Lung microvascular endothelial cell (primary cell): ENCODE measurements around the gene UCHL1. TPM values are rescaled to one million over a fixed set of nuclear protein-coding genes. Genes with fewer than 3 reads are reported as not detected.
"Not testable (repeated sequence)": the region's sequence is repeated elsewhere in the genome, so short reads cannot be mapped to it uniquely, and the experiment has no call there.

Experiments
- DNase-seq, 2 donors: peaks; one replicate each; pipeline versions ENCODE4 v3.0.0 to v3.0.0-alpha.2; 2010; ENCODE audit warnings: low read depth in 2 of 2
- total RNA-seq: library from RNA; depleted of rRNA; stranded (reverse); fragments of >200 nt; gene quantifications from 2 replicates; pipeline ENCODE4 v1.2.1, GENCODE V29; 2014

UCHL1 gene
- total RNA-seq, 1 donor from 2014 or later = 11.7 TPM

- DNase-seq = no peak
These were observed 20.2 kb upstream of the UCHL1 start for GRCh38 chr4:41236508-41236907.

- DNase-seq = no peak
These were observed 14.8 kb upstream of the UCHL1 start for GRCh38 chr4:41241919-41242318.

- no peak for DNase-seq
These were observed 10.7 kb upstream of the UCHL1 start for GRCh38 chr4:41245983-41246382.

- DNase-seq = no peak
These were observed 493 bp upstream of the UCHL1 start for GRCh38 chr4:41256131-41256739.

GRCh38 chr4:41257257-41257901, 651 bp downstream of the UCHL1 start:
- peak; percentile 21 to 44 for DNase-seq

GRCh38 chr4:41257906-41258305, 1.2 kb downstream of the UCHL1 start:
- DNase-seq = no peak

GRCh38 chr4:41258783-41259182, 2.1 kb downstream of the UCHL1 start:
- peak; percentile 59 to 77 for DNase-seq

- no peak for DNase-seq
These were observed 3.5 kb downstream of the UCHL1 start for GRCh38 chr4:41260116-41260733.

GRCh38 chr4:41262198-41262597, 5.5 kb downstream of the UCHL1 start:
- DNase-seq = no peak

GRCh38 chr4:41264212-41264611, 7.5 kb downstream of the UCHL1 start:
- no peak for DNase-seq

- DNase-seq = no peak
These were observed 11.3 kb downstream of the UCHL1 start for GRCh38 chr4:41267997-41268396.

- no peak for DNase-seq
These were observed 12.2 kb downstream of the UCHL1 start for GRCh38 chr4:41268721-41269517.

GRCh38 chr4:41269682-41270081, 13.0 kb downstream of the UCHL1 start:
- DNase-seq = no peak

- not testable (repeated sequence) for DNase-seq
These were observed 19.2 kb downstream of the UCHL1 start for GRCh38 chr4:41275931-41276330.

- no peak for DNase-seq
These were observed 23.3 kb downstream of the UCHL1 start for GRCh38 chr4:41280010-41280409.

- DNase-seq = peak; percentile 82 to 86
These were observed 24.4 kb downstream of the UCHL1 start for GRCh38 chr4:41281038-41281634.

GRCh38 chr4:41282366-41282765, 25.6 kb downstream of the UCHL1 start:
- DNase-seq = no peak

- no peak for DNase-seq
These were observed 28.6 kb downstream of the UCHL1 start for GRCh38 chr4:41285202-41285863.

GRCh38 chr4:41285864-41286235, 29.1 kb downstream of the UCHL1 start:
- DNase-seq = no peak

GRCh38 chr4:41287005-41287404, 30.3 kb downstream of the UCHL1 start:
- peak; percentile 16 to 28 for DNase-seq

- DNase-seq = no peak
These were observed 31.1 kb downstream of the UCHL1 start for GRCh38 chr4:41287852-41288251.
